Non-pigmented ciliary epithelial cell (primary cell): ENCODE data around the gene RNF4.
"Not testable (repeated sequence)": the region's sequence is repeated elsewhere in the genome, so short reads cannot be mapped to it uniquely, and the experiment has no call there.

ENCODE experiments used
- DNase-seq: peaks from one replicate; pipeline ENCODE4 v3.0.0-alpha.2; 2010; ENCODE audit warnings: low read depth

The RNF4 gene

DNA sequence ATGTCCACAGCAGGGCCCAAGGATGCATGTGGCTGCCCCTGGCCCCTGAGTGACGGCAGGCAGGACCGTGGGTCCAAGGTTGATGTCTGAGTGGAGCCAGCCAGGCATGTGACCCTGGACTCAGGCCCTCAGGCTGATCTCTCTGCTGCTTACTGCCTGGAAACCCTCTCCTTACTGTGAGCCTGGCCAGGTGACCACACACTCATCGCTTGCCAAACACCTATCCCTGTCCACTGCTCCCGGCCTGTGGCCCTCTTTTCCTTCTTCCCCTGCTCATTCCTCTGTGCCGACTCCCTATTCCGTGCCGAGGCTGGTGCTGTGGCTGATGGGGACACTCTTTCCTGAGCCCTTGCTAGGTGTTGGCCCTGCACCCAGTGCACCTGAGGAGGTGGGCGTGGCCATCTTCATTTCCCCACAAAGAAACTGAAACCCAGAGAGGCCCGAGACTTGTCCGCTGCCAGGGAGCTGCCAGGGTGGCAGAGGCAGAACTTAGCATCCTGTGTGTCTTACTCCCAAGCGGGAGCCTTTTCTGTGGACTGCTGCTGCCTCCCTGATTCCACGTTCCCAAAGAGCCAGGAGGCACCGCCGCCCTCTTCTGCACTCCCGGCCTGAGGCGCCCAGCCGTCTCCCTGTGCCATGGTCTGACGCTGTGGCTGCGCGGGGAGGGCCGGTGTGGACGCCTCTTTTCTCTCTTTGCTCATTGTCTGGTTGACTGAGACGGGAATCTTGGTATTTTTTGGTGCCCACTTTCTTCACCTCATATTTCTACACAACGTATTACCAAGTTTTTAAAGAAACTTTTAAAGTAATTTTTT lies 11.2 kb upstream of the RNF4 start:
- no peak for DNase-seq

DNA sequence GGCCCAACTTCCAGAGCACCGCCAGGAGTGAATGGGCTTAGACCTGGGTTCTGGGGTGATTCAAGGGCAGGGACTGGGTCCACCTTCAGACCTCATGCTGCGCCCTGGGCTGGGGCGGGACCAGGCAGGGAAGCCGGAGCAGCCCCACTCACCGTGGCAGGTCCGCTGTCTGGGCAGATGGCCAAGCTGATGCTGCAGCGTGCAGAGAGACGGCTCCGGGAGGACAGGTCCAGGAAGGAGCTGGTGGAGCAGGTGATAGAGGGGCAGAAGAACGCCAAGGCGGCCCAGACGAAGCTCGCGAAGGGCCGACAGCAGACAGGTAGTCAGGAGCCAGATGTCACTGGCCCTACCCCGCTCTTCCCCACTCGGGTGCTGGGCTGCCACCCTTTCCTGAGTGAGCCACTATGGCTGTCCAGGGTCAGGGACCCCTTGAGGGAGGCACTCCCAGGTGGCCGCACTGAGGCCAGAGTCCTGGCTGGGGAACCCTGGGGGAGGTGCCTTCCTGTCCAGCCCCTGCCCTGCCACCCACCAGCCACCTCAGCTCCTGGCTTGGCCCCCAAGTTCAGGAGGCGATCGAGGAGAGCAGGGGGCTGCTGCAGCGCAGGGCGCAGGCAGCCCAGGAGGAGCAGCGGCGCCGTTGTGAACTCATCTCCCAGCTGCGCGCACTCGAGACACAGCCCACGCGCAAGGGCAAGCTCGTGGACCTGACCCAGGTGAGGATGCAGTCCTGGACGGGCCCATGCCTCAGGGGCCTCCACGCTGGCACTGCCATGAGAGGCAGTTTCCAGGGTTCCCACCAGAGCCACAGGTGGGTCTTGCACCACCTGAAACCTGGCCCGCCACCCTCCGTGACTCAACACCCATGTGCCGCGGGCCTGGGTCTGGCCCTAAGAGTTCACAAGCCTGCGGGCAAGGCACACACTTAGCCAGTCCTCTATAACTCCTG lies 10.1 kb upstream of the RNF4 start:
- no peak for DNase-seq

DNA sequence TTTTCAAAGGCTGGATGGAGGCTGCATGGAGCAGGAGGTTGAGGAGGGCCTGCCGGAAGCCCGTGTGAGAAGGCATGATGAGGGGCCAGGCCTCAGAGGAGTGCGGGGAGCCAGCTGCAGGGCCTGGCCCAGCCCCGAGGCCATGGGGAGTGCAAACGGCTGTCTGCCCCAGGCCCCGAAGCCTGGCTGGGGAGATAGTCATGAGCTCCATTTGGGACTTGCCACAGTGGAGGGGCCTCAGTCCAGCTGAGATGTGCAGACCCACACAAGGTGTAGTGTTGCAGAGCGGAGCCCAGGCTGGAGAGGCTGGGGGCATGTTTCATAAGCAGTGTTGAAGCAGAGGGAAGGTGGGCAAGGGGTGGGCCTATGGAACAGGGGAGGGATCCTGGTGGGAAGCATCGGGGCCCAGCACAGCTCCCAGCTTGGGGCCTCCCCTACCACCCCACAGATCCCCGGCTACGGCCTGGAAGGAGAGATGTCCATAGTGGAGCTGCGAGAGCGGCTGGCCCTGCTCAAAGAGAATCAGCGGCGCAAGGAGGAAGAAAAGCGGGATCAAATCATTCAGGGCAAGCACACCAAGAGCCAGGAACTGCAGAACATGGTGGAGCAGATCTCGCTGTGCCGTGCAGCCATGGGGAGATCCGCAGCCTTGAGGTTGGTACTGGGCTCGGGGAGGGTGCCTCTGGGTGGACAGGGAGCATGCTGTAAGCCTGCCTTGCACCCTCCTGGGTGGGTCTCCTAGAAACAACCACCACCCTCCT lies 9.1 kb upstream of the RNF4 start:
- no peak for DNase-seq

DNA sequence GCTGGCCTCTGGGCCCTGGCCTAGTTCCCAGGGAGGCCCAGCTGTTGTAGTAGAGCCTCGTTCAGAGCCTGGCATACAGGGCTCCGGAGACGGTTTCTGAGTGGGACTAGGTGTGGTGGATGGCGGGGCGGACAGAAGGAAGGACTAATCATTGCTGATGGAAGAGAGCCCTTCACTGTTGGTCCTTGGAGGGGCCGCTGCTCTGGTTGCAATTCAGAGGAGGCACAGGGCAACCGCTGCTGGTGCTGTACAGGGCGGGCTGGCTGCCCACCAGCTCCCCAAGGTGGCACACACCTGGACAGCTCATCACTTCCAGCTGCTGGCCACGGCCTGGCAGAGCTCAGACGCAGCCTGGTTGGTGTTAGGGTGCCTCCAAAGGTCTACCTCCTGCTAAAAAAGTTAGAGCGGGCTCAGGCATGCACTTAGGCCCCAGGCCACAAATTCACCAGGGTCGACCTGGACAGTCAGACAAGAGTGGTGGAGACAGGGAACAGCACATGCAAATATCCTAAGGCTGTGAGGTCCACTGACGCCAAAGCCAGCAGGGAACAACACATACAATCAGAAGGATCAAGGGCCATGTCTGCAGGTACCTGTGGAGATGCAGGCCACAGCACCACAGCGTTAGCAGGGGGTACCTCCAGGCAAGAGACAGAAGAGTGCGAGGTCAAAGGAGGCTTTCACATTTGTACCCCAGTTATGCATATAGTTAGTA lies 7.5 kb upstream of the RNF4 start:
- no peak for DNase-seq

DNA sequence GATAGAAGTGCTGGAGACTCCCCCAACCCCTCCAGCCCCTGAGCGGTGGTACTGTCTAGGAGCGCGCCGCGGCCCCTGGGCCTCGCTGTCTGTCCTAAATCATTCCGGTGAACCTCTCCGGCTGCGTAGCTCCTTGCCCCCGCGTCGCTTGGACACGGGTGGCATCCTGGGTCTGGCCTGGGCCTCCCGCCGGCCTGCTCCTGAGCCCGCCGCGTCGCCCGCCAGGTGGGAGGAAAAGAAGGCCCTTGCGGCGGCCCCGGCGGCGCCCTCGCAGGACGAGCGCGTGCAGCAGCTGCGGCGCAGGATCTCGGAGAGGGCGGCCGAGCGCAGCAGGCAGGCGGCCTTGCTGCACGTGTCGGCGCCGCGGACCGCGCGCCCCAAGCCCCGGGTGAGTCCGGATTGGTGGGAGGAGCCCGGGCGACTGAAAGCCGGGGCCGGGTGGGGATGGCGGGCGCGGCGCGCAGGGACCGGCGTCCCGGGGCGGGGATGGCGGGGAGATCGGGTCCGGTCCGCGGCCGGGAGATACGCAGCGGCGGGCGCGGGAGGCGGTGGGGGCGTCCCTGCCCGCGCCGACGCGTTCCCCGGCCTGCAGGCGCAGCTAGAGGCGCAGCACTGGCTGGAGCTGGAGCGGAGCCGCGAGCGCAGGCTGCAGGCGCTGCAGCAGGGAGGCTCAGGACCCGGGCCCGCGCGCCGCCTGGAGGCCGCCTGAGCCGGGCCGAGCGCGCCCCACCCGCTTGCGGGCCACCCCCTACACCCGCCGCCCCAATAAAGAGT lies 6.5 kb upstream of the RNF4 start:
- DNase-seq: no peak

DNA sequence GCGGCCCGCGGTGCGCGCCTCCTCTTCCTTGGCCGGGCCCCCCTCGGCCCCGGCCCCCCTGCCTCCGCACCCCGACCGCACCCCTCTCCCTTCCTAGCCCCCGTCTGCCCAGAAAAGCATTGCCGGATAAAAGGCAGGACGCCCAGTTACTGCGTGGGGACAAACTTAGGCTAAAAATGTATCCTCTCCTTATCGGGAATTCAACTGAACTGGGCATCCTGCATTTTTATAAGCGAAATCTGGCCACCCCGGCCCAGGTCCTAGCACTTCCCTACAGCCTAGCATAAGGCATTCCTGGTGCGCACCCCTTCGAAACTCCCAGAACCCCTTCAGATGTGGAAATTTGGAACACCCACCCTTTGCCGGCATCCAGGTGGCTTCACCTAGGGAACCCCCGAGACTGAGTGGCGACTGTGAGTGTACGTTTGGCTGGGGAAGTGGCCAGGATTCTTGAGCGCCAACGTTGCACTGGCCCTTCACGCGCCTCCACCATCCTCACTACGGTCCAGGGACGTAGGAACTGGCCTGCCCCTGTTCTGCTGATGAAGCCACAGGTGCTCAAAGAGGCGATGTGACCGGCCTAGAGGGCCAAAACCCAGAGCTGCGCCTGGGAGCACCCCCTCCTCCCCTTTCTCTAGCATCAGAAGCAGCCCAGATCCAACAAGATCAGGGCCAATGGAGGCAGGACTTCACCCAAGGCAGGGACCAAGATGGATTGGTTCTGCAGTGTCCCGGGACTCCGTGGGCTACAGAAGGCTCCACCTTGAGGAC lies 5.7 kb upstream of the RNF4 start:
- DNase-seq: no peak

DNA sequence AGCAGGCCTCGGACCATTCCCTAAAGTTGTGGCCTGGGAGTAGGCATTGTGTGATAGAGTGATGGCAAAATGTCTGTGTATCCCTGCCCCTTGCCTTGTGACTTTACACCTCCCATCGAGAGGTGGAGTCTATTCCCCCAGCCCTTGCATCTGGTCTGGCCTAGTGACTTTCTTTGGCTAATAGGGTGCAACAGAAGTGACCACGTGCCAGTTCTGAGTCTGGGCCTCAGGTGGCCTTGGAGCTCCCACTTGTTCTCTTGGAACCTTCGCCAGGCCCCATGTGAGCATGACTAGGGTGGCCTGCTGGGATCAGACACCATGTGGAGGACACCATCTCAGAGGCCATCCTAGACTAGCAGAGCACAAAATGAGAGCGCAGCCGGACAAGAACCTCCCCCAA lies 3.9 kb upstream of the RNF4 start:
- no peak for DNase-seq

DNA sequence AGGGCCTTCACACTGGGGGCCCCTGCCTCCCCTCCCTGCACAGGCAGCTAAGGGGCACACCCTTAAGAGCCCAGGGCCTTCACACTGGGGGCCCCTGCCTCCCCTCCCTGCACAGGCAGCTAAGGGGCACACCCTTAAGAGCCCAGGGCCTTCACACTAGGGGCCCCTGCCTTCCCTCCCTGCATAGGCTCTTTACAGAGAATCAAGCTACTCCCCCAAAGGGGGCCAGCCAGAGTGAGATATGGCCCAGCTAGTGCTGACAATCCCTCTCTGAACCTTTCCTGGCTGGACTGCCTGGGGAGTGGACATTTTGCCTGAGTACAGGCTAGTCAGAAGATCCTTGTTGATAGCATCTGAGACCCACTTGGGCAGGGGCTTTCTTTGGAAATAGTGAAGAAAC lies 3.4 kb upstream of the RNF4 start:
- DNase-seq: not testable (repeated sequence)

DNA sequence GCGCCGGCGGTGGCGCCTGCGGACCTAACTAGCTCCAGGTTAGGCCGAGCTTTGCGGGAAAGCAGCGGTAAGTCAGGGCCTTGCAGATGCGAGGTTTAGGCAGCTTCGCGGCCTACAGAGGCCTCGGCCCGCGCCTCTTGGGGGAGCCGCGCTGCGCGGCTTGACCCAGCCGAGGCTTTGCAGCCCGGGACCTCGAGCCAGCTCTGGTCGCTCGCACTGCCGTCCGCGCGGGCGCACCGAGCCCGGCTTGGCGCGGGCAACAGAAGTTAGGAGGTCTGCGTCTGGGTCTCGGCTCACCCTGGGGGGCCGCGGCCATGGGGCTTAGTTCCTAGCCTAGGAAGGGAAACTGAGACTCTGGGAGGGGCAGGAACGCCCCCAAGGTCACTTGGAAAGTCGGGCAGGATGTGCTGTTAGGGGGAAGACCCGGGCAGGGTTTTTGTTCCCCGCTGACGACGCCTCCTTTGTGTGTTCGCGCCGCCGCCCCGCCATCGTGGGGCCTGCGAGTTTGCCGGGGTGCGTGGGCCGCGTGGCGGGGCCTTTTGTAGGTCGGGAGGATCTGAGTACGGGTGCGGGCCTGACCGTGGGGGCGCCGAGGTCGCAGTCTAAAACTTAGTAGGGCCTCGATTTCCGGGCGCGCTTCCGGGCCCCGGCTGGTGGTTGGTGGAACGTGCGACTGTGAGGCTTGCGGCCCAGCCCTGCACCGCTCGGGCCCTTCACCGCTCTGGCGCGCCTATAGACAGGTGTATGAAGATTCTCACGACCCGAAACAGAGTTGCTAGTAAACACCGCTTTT lies 482 bp downstream of the RNF4 start:
- no peak for DNase-seq

DNA sequence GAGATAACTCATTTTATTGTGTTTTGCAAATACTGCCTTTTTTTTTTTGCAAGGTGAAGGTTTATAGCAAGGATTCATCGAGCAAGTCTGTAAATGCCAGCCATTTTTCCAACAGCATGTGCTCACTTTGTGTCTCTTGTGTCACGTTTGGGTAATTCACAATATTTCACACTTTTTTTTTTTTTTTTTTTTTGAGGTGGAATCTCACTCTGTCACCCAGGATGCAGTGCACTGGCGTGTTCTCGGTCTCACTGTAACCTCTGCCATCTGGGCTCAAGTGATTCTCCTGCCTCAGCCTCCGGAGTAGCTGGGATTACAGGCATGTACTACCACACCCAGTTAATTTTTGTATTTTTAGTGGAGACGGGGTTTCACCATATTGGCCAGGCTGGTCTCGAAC lies 1.9 kb downstream of the RNF4 start:
- DNase-seq: no peak

DNA sequence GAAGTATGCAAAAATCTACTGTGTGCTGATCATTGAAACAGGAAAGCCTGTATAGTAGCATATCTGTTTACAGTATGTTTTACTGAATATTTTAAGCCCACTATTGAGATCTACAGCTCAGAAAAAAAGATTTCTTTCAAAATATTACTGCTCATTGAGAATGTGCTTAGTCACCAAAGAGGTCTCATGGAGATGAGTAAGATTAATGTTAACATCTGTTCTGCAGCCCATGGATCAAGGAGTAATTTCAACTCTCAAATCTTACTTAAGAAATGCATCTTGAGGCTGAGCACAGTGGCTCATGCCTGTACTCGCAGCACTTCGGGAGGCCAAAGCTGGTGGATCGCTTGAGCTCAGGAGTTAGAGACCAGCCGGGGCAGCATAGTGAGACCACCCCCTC lies 3.3 kb downstream of the RNF4 start:
- peak; percentile 36 for DNase-seq

DNA sequence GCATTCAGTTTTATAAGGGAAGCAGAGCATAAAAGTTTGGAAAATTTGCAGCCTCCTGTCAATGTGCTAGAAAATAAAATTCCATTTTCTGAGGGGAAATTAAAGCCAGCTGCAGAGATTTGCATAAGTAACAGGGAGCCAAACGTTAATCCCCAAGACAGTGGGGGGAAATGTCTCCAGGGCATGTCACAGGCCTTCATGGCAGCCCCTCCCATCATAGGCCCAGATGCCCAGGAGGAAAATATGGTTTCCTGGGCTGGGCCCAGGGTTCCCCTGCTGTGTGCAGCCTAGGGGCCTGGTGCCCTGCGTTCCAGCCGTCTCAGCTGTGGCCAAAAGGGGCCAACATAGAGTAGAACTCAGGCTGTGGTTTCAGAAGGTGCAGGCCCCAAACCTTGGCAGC lies 9.3 kb downstream of the RNF4 start:
- DNase-seq: no peak

DNA sequence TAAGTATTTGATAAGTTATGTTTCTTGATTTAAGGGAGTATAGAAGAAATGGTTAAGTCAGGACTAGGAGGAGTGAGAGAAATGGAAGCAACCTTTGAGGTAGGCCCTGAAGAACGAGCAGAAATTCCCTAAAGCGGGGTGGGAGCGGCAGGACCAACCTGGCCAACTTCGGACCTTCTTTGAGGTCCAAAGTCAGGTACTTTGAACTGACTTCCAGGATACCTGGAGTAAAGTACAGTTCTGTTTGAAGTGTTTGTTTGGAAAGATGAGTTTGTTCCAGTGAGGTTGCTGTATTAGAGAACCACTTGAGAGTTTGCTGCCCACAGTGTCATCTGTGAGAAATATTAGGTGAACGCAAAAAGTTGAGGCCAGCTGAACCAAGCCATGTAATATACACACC lies 11.7 kb downstream of the RNF4 start:
- no peak for DNase-seq

DNA sequence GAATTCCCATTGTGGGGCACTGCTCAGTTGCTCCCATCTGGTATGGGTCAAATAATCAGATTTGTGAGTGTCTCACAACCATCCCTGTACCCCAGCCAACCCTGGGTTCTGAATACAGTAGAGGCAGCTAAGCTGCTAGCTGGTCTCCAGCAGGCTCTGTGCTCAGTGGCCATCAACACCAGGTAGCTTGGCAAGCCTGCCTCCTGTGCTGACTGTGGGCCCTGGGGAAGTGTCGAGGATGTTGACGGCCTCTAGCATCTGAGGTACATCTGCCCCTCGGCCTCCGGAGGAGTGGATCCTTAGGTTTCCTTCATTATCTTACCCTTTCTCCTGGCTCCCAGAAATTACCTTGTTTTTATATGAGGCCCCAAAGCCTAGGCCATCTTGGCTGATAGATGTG lies 13.3 kb downstream of the RNF4 start:
- no peak for DNase-seq

DNA sequence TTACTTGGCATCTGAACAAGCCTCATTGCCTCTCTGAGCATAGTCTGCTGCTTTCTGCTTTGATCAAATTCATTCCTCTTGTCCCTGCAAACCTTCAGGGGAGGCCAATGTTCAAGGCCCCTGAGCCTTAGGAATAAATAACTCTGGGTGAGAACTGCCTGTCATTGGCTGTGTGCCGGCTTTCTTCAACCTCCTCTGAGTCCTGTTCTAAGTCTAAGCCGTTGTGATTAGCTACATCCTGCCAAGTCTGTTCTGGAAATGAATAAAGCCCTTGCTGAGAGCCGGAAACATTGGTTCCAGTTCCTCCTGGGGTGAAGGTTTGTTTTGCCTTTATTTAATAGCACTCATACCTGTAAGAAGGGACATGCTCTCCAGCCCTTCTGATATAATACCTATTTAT lies 13.8 kb downstream of the RNF4 start:
- DNase-seq: no peak

DNA sequence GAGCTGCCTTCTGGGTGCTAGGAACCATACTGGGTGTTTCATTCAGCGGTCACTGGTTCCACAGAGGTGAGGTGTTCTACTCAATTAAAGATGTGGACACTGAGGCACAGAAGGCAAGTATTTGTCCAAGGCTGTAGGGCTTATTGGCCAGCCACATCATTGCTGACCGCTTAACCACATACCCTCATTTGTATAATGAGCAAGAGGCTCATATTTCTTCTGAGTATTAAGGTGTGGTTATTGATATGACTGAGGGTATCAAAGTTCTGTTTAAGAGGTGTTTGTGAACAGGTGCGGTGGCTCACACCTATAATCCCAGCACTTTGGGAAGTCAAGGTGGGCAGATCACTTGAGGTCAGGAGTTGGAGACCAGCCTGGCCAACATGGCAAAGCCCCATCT lies 14.3 kb downstream of the RNF4 start:
- DNase-seq: no peak

DNA sequence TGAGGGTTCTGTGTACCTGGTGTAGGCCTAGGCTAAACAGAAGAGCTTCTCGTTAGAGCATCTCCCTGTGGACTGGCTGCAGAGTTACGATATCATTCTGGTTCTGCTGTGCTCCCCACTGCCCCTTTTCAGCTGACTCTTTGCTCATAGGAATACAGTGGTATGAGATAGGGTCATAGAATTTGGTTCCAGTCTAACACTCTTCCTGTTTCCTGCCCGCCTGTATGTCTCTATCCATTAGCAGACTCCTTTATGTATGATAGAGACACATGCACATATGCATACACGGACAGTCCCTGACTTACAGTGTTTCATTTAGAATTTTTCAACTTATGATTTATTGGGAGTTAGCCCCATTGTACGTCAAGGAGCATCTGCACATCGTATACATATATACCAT lies 15.3 kb downstream of the RNF4 start:
- no peak for DNase-seq

DNA sequence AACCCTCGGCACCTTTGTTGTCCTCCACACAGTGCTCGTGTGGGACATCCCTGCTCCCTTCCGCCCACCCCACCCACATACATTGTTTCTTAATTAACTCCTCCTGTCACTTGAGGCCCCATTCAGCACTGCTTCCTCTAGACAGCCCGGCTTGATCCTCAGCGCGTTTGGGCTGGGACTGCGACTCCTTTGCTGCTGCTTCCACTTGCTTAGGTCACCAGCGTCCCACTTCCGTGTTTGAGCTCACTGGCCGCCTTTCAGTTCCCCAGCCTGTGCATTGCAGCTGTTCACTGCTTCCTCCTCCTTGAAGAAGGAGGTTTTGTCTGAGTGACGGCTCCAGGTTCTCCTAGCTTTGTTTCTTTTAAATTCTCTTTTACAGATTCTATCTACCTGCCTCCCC lies 16.1 kb downstream of the RNF4 start:
- DNase-seq: no peak

DNA sequence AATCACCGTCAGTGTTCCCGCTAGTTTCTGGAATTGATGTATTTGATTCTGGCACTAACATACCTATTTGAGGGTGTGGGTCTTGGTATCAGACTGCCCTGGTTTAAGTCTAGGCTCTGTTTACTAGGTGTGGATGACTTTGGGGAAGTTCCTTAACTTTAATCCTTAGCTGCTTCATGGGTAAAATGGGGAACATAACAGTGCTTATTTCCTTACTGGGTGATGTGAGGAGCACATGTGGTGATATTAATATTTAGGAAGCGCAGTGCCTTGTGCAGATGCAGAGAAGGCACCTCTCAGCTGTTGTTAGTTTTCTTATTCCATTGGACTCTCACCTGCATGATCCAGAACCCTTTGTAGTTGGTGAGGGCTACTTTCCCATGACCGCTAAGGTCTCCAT lies 17.1 kb downstream of the RNF4 start:
- no peak for DNase-seq

DNA sequence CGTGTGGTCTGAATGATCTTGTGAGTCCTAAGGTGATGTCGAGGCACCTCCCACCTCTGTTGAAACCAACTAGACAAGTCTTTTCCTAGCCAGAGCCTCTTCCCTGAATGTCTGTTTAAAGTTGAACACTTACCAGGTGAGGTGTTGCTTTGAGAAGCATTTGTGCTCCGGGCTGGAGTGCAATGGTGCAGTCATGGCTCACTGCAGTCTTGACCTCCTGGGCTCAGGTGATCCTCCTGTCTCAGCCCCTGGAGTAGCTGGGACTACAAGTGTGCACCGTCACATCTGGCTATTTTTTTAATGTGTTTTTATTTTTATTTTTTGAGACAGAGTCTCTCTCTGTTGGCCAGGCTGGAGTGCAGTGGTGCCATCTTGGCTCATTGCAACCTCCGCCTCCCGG lies 18.1 kb downstream of the RNF4 start:
- no peak for DNase-seq
